Measurements from ENCODE around the gene TBL2.
"Not testable (repeated sequence)": the region's sequence is repeated elsewhere in the genome, so short reads cannot be mapped to it uniquely, and the experiment has no call there.

DNA sequence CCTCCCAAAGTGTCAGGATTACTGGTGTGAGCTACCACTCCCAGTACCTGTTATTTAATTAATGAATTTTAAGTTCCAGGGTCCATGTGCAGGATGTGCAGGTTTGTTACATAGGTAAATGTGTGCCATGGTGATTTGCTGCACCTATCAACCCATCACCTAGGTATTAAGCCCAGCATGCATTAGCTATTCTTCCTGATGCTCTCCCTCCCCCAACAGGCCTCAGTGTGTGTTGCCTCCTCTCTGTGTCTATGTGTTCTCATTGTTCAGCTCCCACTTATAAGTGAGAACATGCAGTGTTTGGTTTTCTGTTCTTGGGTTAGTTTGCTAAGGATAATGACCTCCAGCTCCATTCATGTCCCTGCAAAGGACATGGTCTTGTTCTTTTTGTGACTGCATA lies 11.9 kb downstream of the TBL2 start:
- TF ChIP-seq, protein P1, sequence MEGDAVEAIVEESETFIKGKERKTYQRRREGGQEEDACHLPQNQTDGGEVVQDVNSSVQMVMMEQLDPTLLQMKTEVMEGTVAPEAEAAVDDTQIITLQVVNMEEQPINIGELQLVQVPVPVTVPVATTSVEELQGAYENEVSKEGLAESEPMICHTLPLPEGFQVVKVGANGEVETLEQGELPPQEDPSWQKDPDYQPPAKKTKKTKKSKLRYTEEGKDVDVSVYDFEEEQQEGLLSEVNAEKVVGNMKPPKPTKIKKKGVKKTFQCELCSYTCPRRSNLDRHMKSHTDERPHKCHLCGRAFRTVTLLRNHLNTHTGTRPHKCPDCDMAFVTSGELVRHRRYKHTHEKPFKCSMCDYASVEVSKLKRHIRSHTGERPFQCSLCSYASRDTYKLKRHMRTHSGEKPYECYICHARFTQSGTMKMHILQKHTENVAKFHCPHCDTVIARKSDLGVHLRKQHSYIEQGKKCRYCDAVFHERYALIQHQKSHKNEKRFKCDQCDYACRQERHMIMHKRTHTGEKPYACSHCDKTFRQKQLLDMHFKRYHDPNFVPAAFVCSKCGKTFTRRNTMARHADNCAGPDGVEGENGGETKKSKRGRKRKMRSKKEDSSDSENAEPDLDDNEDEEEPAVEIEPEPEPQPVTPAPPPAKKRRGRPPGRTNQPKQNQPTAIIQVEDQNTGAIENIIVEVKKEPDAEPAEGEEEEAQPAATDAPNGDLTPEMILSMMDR (IDR thresholded peaks at IDR 0.05), result not testable (repeated sequence)
- TF ChIP-seq POLR2A (IDR thresholded peaks at IDR 0.05), result not testable (repeated sequence)
